SU-DHL-6 (cell line): ENCODE results near the gene ARTN.

Source experiments
- CTCF ChIP-seq: fragments of 200-600 bp; sonication (generic); IDR thresholded peaks from one replicate; pipeline ENCODE4 v1.5.1; 2017; ENCODE audit warnings: antibody characterized with exemption, mild to moderate bottlenecking, low read length, moderate library complexity; ENCODE audit not compliant: insufficient read depth, poor library complexity, severe bottlenecking
- EZH2phosphoT487 ChIP-seq: fragments of 200-600 bp; sonication (generic), shearing (Covaris generic); conservative IDR thresholded peaks from 2 replicates; pipeline ENCODE4 v1.6.1; 2018; ENCODE audit warnings: mild to moderate bottlenecking, antibody characterized with exemption, low read length, moderate library complexity, mixed read lengths

DNA sequence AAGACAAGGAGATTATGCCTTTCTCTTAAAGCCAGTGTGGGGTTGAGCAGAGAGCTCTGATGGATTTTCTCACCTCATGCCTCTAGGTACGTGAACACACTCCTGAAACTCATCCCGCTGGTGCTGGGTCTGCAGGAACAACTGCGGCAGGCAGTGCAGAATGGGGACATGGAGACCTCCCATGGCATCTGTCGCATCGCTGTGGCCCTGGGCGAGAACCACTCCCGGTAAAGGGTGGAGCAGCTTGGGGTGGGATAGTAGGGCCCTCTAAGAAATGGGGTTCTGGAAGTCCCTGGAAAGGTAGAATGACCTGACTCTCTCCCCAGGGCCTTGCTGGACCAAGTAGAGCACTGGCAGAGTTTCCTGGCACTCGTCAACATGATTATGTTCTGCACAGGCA lies 22.6 kb downstream of the ARTN start:
- TF ChIP-seq CTCF (no peak), EZH2phosphoT487 (no peak)
